ENCODE data around the gene TBL1XR1. TPM values are rescaled to one million over a fixed set of nuclear protein-coding genes. Genes with fewer than 3 reads are reported as not detected.

The TBL1XR1 gene
- total and polyA plus RNA-seq, 2 donors (not counting 3 experiments of a cell fraction or from before 2014, with no cell fraction given): 26.9 to 146 TPM

- FAIRE-seq (no peak), DNase-seq (ENCODE audit: low read depth, low spot score) (no peak)
- Histone ChIP-seq H3K27ac (ENCODE audit: insufficient read depth, low read depth, low read length) (no peak overlapping the region), H3K4me3 (replicated peaks in 1 of 3; ENCODE audit: insufficient read depth in 1 of 3, low read depth in 1 of 3, low read length in 3 of 3) (no peak overlapping the region), H2AFZ (ENCODE audit: low read depth, low read length) (no peak overlapping the region), H3K4me1 (ENCODE audit: control insufficient read depth, extremely low read depth, insufficient read depth, low read length) (no peaks in the 10 kb centered on the region), H3K9me3 (replicated peaks; ENCODE audit: control insufficient read depth, insufficient read depth, low read length) (no peaks in the 10 kb centered on the region), H3K36me3 (ENCODE audit: control insufficient read depth in 2 of 2, extremely low read depth in 1 of 2, insufficient read depth in 2 of 2, low read length in 2 of 2) (peaks cover 8 to 13% of the 10 kb centered on the region in 2 experiments), H3K4me2 (ENCODE audit: insufficient read depth, low read length) (no peak overlapping the region), H3K27me3 (ENCODE audit: control insufficient read depth in 2 of 2, insufficient read depth in 2 of 2, low read length in 2 of 2) (no peaks in the 10 kb centered on the region), H3K9ac (replicated peaks; ENCODE audit: extremely low read depth, insufficient read depth, low read length) (no peak overlapping the region), H3K9me1 (replicated peaks; ENCODE audit: control insufficient read depth, extremely low read depth, insufficient read depth, low read length) (no peaks in the 10 kb centered on the region), H3K79me2 (ENCODE audit: control insufficient read depth, insufficient read depth, low read length) (no peaks in the 10 kb centered on the region), H4K20me1 (replicated peaks; ENCODE audit: control insufficient read depth, extremely low read depth, insufficient read depth, low read length) (no peaks in the 10 kb centered on the region)
- ChIA-PET CTCF (no interaction called here), POLR2A (no interaction called here)
- no TSS peak for BruUV-seq (replicated peaks)
- no peak for TF ChIP-seq CTCF (IDR thresholded peaks at IDR 0.05; ENCODE audit: extremely low read depth in 1 of 2, insufficient read depth in 1 of 2, low read depth in 1 of 2, low read length in 2 of 2)
- TF ChIP-seq MYC (IDR thresholded peaks at IDR 0.05; ENCODE audit: low read depth, low read length): no peak
- no peak for TF ChIP-seq FOS (IDR thresholded peaks at IDR 0.05; ENCODE audit: borderline replicate concordance, insufficient read depth, low read length)
- TF ChIP-seq EZH2 (IDR thresholded peaks at IDR 0.05; ENCODE audit: borderline replicate concordance, low read depth, low read length, severe bottlenecking): no peak
- TF ChIP-seq POLR2AphosphoS5 (IDR thresholded peaks at IDR 0.05; ENCODE audit: insufficient read depth, low read depth, low read length): no peak
- intact Hi-C loops (cut with micrococcal nuclease): no loop called here
- dilution Hi-C loops (cut with MboI; ENCODE audit: extremely low pct_ligation_motif_present, low sequenced_read_pairs): no loop called here
These were observed 157.6 kb downstream of the TBL1XR1 start for GRCh38 chr3:177039490-177040274.

Data from endothelial cell of umbilical vein (primary cell).